ENCODE data around the gene ANKRD22. TPM values are rescaled to one million over a fixed set of nuclear protein-coding genes. Genes with fewer than 3 reads are reported as not detected.

The ANKRD22 gene
- total RNA-seq, 1 experiment from 2014 or later: 4.9 TPM

- H3K4me2 ChIP-seq: no peak overlapping the region
- DNase-seq: no peak
- H3K9me2 ChIP-seq (ENCODE audit: insufficient read depth): no peaks in the 10 kb centered on the region
- no peaks in the 10 kb centered on the region for H4K20me1 ChIP-seq (ENCODE audit: insufficient read depth)
- ChIA-PET CTCF (no interaction called here), POLR2A (ENCODE audit: unreplicated experiment) (no interaction called here)
- no peaks in the 10 kb centered on the region for H3K79me2 ChIP-seq (ENCODE audit: low read depth)
- no peaks in the 10 kb centered on the region for H3K9me3 ChIP-seq (ENCODE audit: insufficient read depth, low read depth)
- TF ChIP-seq EZH2 (IDR thresholded peaks at IDR 0.05; ENCODE audit: low read depth) (no peak), CTCF (conservative IDR thresholded peaks at IDR 0.05) (no peak)
- H3F3A ChIP-seq (ENCODE audit: insufficient read depth, low read depth): no peaks in the 10 kb centered on the region
- intact Hi-C loops (cut with micrococcal nuclease; ENCODE audit: unreplicated experiment): no loop called here
- no peak overlapping the region for H3K4me3 ChIP-seq
- no peak overlapping the region for H2AFZ ChIP-seq
- H3K4me1 ChIP-seq (replicated peaks; ENCODE audit: insufficient read depth): no peaks in the 10 kb centered on the region
- H3K27ac ChIP-seq: no peak overlapping the region
- H3K36me3 ChIP-seq (ENCODE audit: low read depth): no peaks in the 10 kb centered on the region
- BruUV-seq (replicated peaks): no TSS peak
- H3K27me3 ChIP-seq (ENCODE audit: insufficient read depth, low read depth): no peaks in the 10 kb centered on the region
Observed at GRCh38 chr10:88786032-88786770, 65.4 kb downstream of the ANKRD22 start.

GRCh38 chr10:88783724-88784123 is 67.9 kb downstream of the ANKRD22 start:
- POLR2A ChIA-PET (ENCODE audit: unreplicated experiment): no interaction called here
- intact Hi-C loops (cut with micrococcal nuclease; ENCODE audit: unreplicated experiment): loop anchor here (2.0 kb wide), 1 partner anchor 25 kb away; no protein-coding TSS in a partner anchor
- Histone ChIP-seq H3K9me3 (ENCODE audit: insufficient read depth, low read depth) (no peaks in the 10 kb centered on the region), H3K79me2 (ENCODE audit: low read depth) (no peaks in the 10 kb centered on the region), H3K36me3 (ENCODE audit: low read depth) (no peaks in the 10 kb centered on the region), H3K27me3 (ENCODE audit: insufficient read depth, low read depth) (no peaks in the 10 kb centered on the region), H3K4me3 (no peak overlapping the region), H3F3A (ENCODE audit: insufficient read depth, low read depth) (no peaks in the 10 kb centered on the region), H3K4me1 (replicated peaks; ENCODE audit: insufficient read depth) (no peaks in the 10 kb centered on the region), H4K20me1 (ENCODE audit: insufficient read depth) (no peaks in the 10 kb centered on the region), H3K27ac (no peak overlapping the region), H3K4me2 (no peak overlapping the region), H2AFZ (no peak overlapping the region), H3K9me2 (ENCODE audit: insufficient read depth) (no peaks in the 10 kb centered on the region)
- no peak for DNase-seq
- TF ChIP-seq CTCF (conservative IDR thresholded peaks at IDR 0.05): no peak
- no peak for TF ChIP-seq EZH2 (IDR thresholded peaks at IDR 0.05; ENCODE audit: low read depth)
- CTCF ChIA-PET: no interaction called here
- no TSS peak for BruUV-seq (replicated peaks)

- BruUV-seq (replicated peaks): no TSS peak
- CTCF ChIA-PET: no interaction called here
- H3K4me2 ChIP-seq: no peak overlapping the region
Observed at GRCh38 chr10:88782222-88782621, 69.4 kb downstream of the ANKRD22 start.

More at GRCh38 chr10:88782222-88782621, 69.4 kb downstream of the ANKRD22 start:
- Histone ChIP-seq H4K20me1 (ENCODE audit: insufficient read depth) (no peaks in the 10 kb centered on the region), H3K79me2 (ENCODE audit: low read depth) (no peaks in the 10 kb centered on the region), H3K27ac (no peak overlapping the region), H3K9me2 (ENCODE audit: insufficient read depth) (no peaks in the 10 kb centered on the region), H3K9me3 (ENCODE audit: insufficient read depth, low read depth) (no peaks in the 10 kb centered on the region), H3K4me1 (replicated peaks; ENCODE audit: insufficient read depth) (no peaks in the 10 kb centered on the region), H3F3A (ENCODE audit: insufficient read depth, low read depth) (no peaks in the 10 kb centered on the region), H2AFZ (no peak overlapping the region), H3K36me3 (ENCODE audit: low read depth) (no peaks in the 10 kb centered on the region), H3K4me3 (no peak overlapping the region), H3K27me3 (ENCODE audit: insufficient read depth, low read depth) (no peaks in the 10 kb centered on the region)
- intact Hi-C loops (cut with micrococcal nuclease; ENCODE audit: unreplicated experiment): no loop called here
- DNase-seq: no peak
- TF ChIP-seq EZH2 (IDR thresholded peaks at IDR 0.05; ENCODE audit: low read depth) (no peak), CTCF (conservative IDR thresholded peaks at IDR 0.05) (no peak)
- POLR2A ChIA-PET (ENCODE audit: unreplicated experiment): no interaction called here

Data from PC-9 (cell line).